GM18868 (cell line): ENCODE data around the gene RPS6KA5.
"Not testable (repeated sequence)": the region's sequence is repeated elsewhere in the genome, so short reads cannot be mapped to it uniquely, and the experiment has no call there.

Experiments
- ATAC-seq: cut with Tn5 transposase; IDR thresholded peaks from one replicate; pipeline ENCODE4 v1.9.1; 2021; ENCODE audit warnings: mild to moderate bottlenecking, moderate library complexity; ENCODE audit not compliant: unreplicated experiment

RPS6KA5 gene

GRCh38 chr14:90943367-90943766 lies 117.1 kb downstream of the RPS6KA5 start:
- no peak for ATAC-seq

- no peak for ATAC-seq
Observed at GRCh38 chr14:90942511-90942910, 117.9 kb downstream of the RPS6KA5 start.

GRCh38 chr14:90941706-90942105 lies 118.7 kb downstream of the RPS6KA5 start:
- no peak for ATAC-seq

- ATAC-seq = no peak
Observed at GRCh38 chr14:90940318-90940962, 120.0 kb downstream of the RPS6KA5 start.

GRCh38 chr14:90939252-90939795 lies 121.1 kb downstream of the RPS6KA5 start:
- ATAC-seq = not testable (repeated sequence)

- no peak for ATAC-seq
Observed at GRCh38 chr14:90938615-90939014, 121.8 kb downstream of the RPS6KA5 start.

GRCh38 chr14:90936757-90937440 lies 123.5 kb downstream of the RPS6KA5 start:
- no peak for ATAC-seq

GRCh38 chr14:90924621-90925340 lies 135.7 kb downstream of the RPS6KA5 start:
- no peak for ATAC-seq

GRCh38 chr14:90922141-90922540 lies 138.3 kb downstream of the RPS6KA5 start:
- ATAC-seq = no peak

- ATAC-seq = no peak
Observed at GRCh38 chr14:90911121-90911520, 149.3 kb downstream of the RPS6KA5 start.

- ATAC-seq = no peak
Observed at GRCh38 chr14:90907178-90907577, 153.3 kb downstream of the RPS6KA5 start.

- ATAC-seq = peak; percentile 96
Observed at GRCh38 chr14:90905531-90905930, 154.9 kb downstream of the RPS6KA5 start.

GRCh38 chr14:90903101-90903500 lies 157.3 kb downstream of the RPS6KA5 start:
- ATAC-seq = no peak

GRCh38 chr14:90900476-90901083 lies 159.9 kb downstream of the RPS6KA5 start:
- no peak for ATAC-seq

- ATAC-seq = no peak
Observed at GRCh38 chr14:90897022-90897421, 163.4 kb downstream of the RPS6KA5 start.

GRCh38 chr14:90894241-90894640 lies 166.2 kb downstream of the RPS6KA5 start:
- ATAC-seq = no peak

- ATAC-seq = no peak
Observed at GRCh38 chr14:90893510-90893909, 166.9 kb downstream of the RPS6KA5 start.

- no peak for ATAC-seq
Observed at GRCh38 chr14:90892970-90893369, 167.5 kb downstream of the RPS6KA5 start.

GRCh38 chr14:90891326-90891725 lies 169.1 kb downstream of the RPS6KA5 start:
- no peak for ATAC-seq

- no peak for ATAC-seq
Observed at GRCh38 chr14:90890322-90891020, 170.0 kb downstream of the RPS6KA5 start.
